H1 (cell line): Measurements from ENCODE around the gene ENTREP1. TPM values are rescaled to one million over a fixed set of nuclear protein-coding genes. Genes with fewer than 3 reads are reported as not detected.

ENCODE experiments used
- CTCF ChIA-PET: fragments of 300-600 bp; sonication (Branson Sonifier 250); formaldehyde crosslinking; loops from one replicate; lab custom pipeline; 2021; ENCODE audit not compliant: partially characterized antibody; lab: Charles Lee
- POLR2A ChIA-PET: fragments of 300-600 bp; sonication (Branson Sonifier 250); formaldehyde crosslinking; loops from one replicate; lab custom pipeline; 2021; ENCODE audit warnings: inconsistent platforms; ENCODE audit not compliant: partially characterized antibody; lab: Charles Lee
- DNase-seq, 2 experiments: peaks; one replicate each; pipeline versions ENCODE4 v3.0.0 to v3.0.0-alpha.2; 2010 to 2022; ENCODE audit warnings: low spot score in 2 of 2, low read depth in 1 of 2, mixed read lengths in 1 of 2
- FAIRE-seq: peaks from 2 replicates; lab custom pipeline; 2011; peaks lifted over from hg19 to GRCh38; lab: Jason Lieb, UNC
- H2AFZ ChIP-seq: 2 replicates; pipeline ENCODE4 v1.8.1; 2012; ENCODE audit warnings: low read length, inconsistent platforms
- H2AK5ac ChIP-seq: 2 replicates; pipeline ENCODE4 v1.6.1; 2013; ENCODE audit warnings: low read depth, low read length
- H2BK120ac ChIP-seq: replicated peaks from 2 replicates; pipeline ENCODE3; 2013; ENCODE audit warnings: low read depth, low read length, inconsistent platforms
- H2BK12ac ChIP-seq: 2 replicates; pipeline ENCODE4 v1.6.1; 2013; ENCODE audit warnings: low read depth, low read length
- H2BK15ac ChIP-seq: 2 replicates; pipeline ENCODE4 v1.6.1; 2013; ENCODE audit warnings: low read length
- H2BK20ac ChIP-seq: 2 replicates; pipeline ENCODE4 v1.6.1; 2013; ENCODE audit warnings: low read length
- H2BK5ac ChIP-seq: 2 replicates; pipeline ENCODE4 v1.6.1; 2013; ENCODE audit warnings: low read depth, low read length
- H3K14ac ChIP-seq: 2 replicates; pipeline ENCODE4 v1.6.1; 2013; ENCODE audit warnings: inconsistent platforms; ENCODE audit not compliant: insufficient read length
- H3K18ac ChIP-seq: 2 replicates; pipeline ENCODE4 v1.6.1; 2013; ENCODE audit warnings: low read length; ENCODE audit errors: extremely low read depth
- H3K23ac ChIP-seq: 2 replicates; pipeline ENCODE4 v1.6.1; 2013; ENCODE audit warnings: inconsistent platforms; ENCODE audit not compliant: insufficient read length
- H3K23me2 ChIP-seq: 2 replicates; pipeline ENCODE4 v1.6.1; 2013; ENCODE audit warnings: low read depth, low read length
- H3K27ac ChIP-seq: 2 replicates; pipeline ENCODE4 v1.6.1; 2011; ENCODE audit warnings: low read depth, low read length, inconsistent platforms
- H3K27me3 ChIP-seq, 4 experiments: replicated peaks in 1 of 4; 1 replicate in 1 of 4; 2 replicates in 3 of 4; pipeline versions ENCODE4 v1.6.1 to v1.8.1; 2011 to 2013; ENCODE audit warnings: low read length in 3 of 4, mild to moderate bottlenecking in 3 of 4, inconsistent platforms in 2 of 4, mixed read lengths in 2 of 4, moderate library complexity in 1 of 4; ENCODE audit not compliant: control insufficient read depth in 3 of 4, insufficient read depth in 3 of 4; ENCODE audit errors: extremely low read depth in 1 of 4
- H3K36me3 ChIP-seq, 4 experiments: 2 replicates each; pipeline versions ENCODE4 v1.6.1 to v1.8.1; 2011 to 2013; ENCODE audit warnings: mild to moderate bottlenecking in 4 of 4, low read length in 3 of 4, moderate library complexity in 2 of 4, control low read depth in 1 of 4, inconsistent platforms in 1 of 4; ENCODE audit not compliant: insufficient read depth in 4 of 4, control insufficient read depth in 2 of 4
- H3K4ac ChIP-seq: replicated peaks from 2 replicates; pipeline ENCODE3; 2013; ENCODE audit warnings: low read length, low read depth, mixed read lengths, inconsistent platforms; ENCODE audit not compliant: insufficient read length
- H3K4me1 ChIP-seq, 4 experiments: replicated peaks in 1 of 4; 1 replicate in 1 of 4; 2 replicates in 3 of 4; pipeline versions ENCODE4 v1.6.1 to v1.8.1; 2011 to 2013; ENCODE audit warnings: low read length in 3 of 4, inconsistent platforms in 2 of 4, mixed read lengths in 1 of 4; ENCODE audit not compliant: insufficient read depth in 4 of 4, control insufficient read depth in 3 of 4
- H3K4me2 ChIP-seq, 2 experiments: 2 replicates each; pipeline versions ENCODE4 v1.6.1 to v1.8.1; 2011 to 2013; ENCODE audit warnings: low read depth in 2 of 2, low read length in 2 of 2, control low read depth in 1 of 2, inconsistent platforms in 1 of 2, mild to moderate bottlenecking in 1 of 2; ENCODE audit not compliant: insufficient read depth in 1 of 2
- H3K4me3 ChIP-seq, 4 experiments: fragments of 200-600, 300-600 bp in 1 of 4; sonication (generic), shearing (Covaris generic), sonication (Bioruptor Twin) in 1 of 4; 2 replicates each; pipeline versions ENCODE4 v1.5.1 to v1.8.1; 2011 to 2016; ENCODE audit warnings: low read length in 4 of 4, low read depth in 3 of 4, control low read depth in 2 of 4, inconsistent platforms in 2 of 4, mild to moderate bottlenecking in 2 of 4, mixed read lengths in 1 of 4, moderate library complexity in 1 of 4; ENCODE audit not compliant: insufficient read depth in 2 of 4; ENCODE audit errors: extremely low read depth in 1 of 4
- H3K56ac ChIP-seq: replicated peaks from 2 replicates; pipeline ENCODE3; 2013; ENCODE audit warnings: low read depth, mild to moderate bottlenecking, mixed read lengths, low read length, inconsistent platforms; ENCODE audit not compliant: insufficient read length
- H3K79me1 ChIP-seq: 2 replicates; pipeline ENCODE4 v1.6.1; 2013; ENCODE audit warnings: low read depth, low read length, control low read depth
- H3K79me2 ChIP-seq, 2 experiments: 2 replicates each; pipeline versions ENCODE4 v1.6.1 to v1.8.1; 2012 to 2013; ENCODE audit warnings: low read length in 2 of 2, mild to moderate bottlenecking in 2 of 2, inconsistent platforms in 1 of 2; ENCODE audit not compliant: insufficient read depth in 2 of 2, control insufficient read depth in 1 of 2
- H3K9ac ChIP-seq, 4 experiments: replicated peaks in 1 of 4; 1 replicate in 1 of 4; 2 replicates in 3 of 4; pipeline versions ENCODE4 v1.6.1 to v1.8.1; 2011 to 2013; ENCODE audit warnings: low read depth in 3 of 4, low read length in 3 of 4, control low read depth in 2 of 4, mild to moderate bottlenecking in 2 of 4, moderate library complexity in 2 of 4, inconsistent platforms in 1 of 4; ENCODE audit errors: extremely low read depth in 1 of 4
- H3K9me3 ChIP-seq, 2 experiments: 2 replicates each; pipeline versions ENCODE4 v1.6.1 to v1.8.1; 2012 to 2013; ENCODE audit warnings: mild to moderate bottlenecking in 2 of 2, moderate library complexity in 2 of 2, control low read depth in 1 of 2, inconsistent platforms in 1 of 2, low read depth in 1 of 2, low read length in 1 of 2, mixed read lengths in 1 of 2; ENCODE audit not compliant: insufficient read depth in 2 of 2
- H4K20me1 ChIP-seq, 2 experiments: replicated peaks in 1 of 2; 2 replicates each; pipeline versions ENCODE3 to v1.8.1; 2011 to 2013; ENCODE audit warnings: inconsistent platforms in 2 of 2, low read length in 2 of 2, mild to moderate bottlenecking in 1 of 2; ENCODE audit not compliant: insufficient read depth in 2 of 2, control insufficient read depth in 1 of 2
- H4K5ac ChIP-seq: 2 replicates; pipeline ENCODE4 v1.6.1; 2013; ENCODE audit warnings: low read length, low read depth, mixed read lengths, inconsistent platforms; ENCODE audit not compliant: insufficient read length
- H4K8ac ChIP-seq: 2 replicates; pipeline ENCODE4 v1.8.0; 2013; ENCODE audit warnings: mild to moderate bottlenecking, moderate library complexity, low read length, inconsistent platforms; ENCODE audit not compliant: insufficient read depth; ENCODE audit errors: extremely low read depth
- H4K91ac ChIP-seq: replicated peaks from 2 replicates; pipeline ENCODE3; 2013; ENCODE audit warnings: low read length, mixed read lengths, inconsistent platforms; ENCODE audit not compliant: insufficient read length
- ATF2 ChIP-seq: IDR thresholded peaks from 2 replicates; pipeline ENCODE4 v1.6.1; 2012; ENCODE audit warnings: low read length, inconsistent platforms
- BCL11A ChIP-seq, 2 experiments: IDR thresholded peaks; one replicate each; pipeline ENCODE4 v1.6.1; 2011; ENCODE audit warnings: low read depth in 2 of 2, low read length in 2 of 2, mild to moderate bottlenecking in 2 of 2
- CBX5 ChIP-seq: fragments of 300-800, 300-1000 bp; sonication (generic); IDR thresholded peaks from 2 replicates; pipeline ENCODE4 v1.7.1; 2016; ENCODE audit warnings: antibody characterized with exemption, low read length, low read depth
- CHD1 ChIP-seq: IDR thresholded peaks from 2 replicates; pipeline ENCODE4 v1.6.1; 2012; ENCODE audit warnings: low read depth, low read length, improper control_type of control experiment
- GABPA ChIP-seq: IDR thresholded peaks from 2 replicates; pipeline ENCODE4 v1.6.1; 2011; ENCODE audit warnings: mild to moderate bottlenecking, low read length, moderate library complexity, borderline replicate concordance; ENCODE audit not compliant: insufficient read depth
- HDAC6 ChIP-seq: IDR thresholded peaks from one replicate; pipeline ENCODE4 v1.7.1; 2012; ENCODE audit warnings: low read depth, mild to moderate bottlenecking, inconsistent platforms, low read length, moderate library complexity
- JUN ChIP-seq: IDR thresholded peaks from 2 replicates; pipeline ENCODE4 v1.6.1; 2011; ENCODE audit warnings: low read depth, mild to moderate bottlenecking, improper control_type of control experiment, low read length
- MAX ChIP-seq: IDR thresholded peaks from 2 replicates; pipeline ENCODE4 v1.6.1; 2012; ENCODE audit warnings: inconsistent platforms
- NANOG ChIP-seq: IDR thresholded peaks from 2 replicates; pipeline ENCODE4 v1.6.1; 2011; ENCODE audit warnings: low read length, low read depth, mild to moderate bottlenecking, inconsistent platforms; ENCODE audit not compliant: insufficient read depth, poor library complexity, severe bottlenecking
- SIRT6 ChIP-seq: IDR thresholded peaks from one replicate; pipeline ENCODE4 v1.7.1; 2012; ENCODE audit warnings: low read length, inconsistent platforms
- SRF ChIP-seq: IDR thresholded peaks from 2 replicates; pipeline ENCODE4 v1.6.1; 2011; ENCODE audit warnings: mild to moderate bottlenecking, low read depth, low read length, moderate library complexity
- TEAD4 ChIP-seq: IDR thresholded peaks from 2 replicates; pipeline ENCODE4 v1.6.1; 2012; ENCODE audit warnings: low read depth, low read length, inconsistent platforms, mixed read lengths
- ZNF274 ChIP-seq: IDR thresholded peaks from 2 replicates; pipeline ENCODE4 v1.7.0; 2012; ENCODE audit warnings: low read length, borderline replicate concordance; ENCODE audit errors: extremely low read depth
- WGBS, 2 experiments: shearing (Covaris generic) in 1 of 2; methylation state at CpG; one replicate each; pipeline versions ENCODE4 v1.1.6 to v1.1.7; 2013 to 2015; ENCODE audit warnings: low lambda C conversion rate in 2 of 2, mixed read lengths in 2 of 2, inconsistent platforms in 1 of 2, low coverage in 1 of 2, missing lambda C conversion rate in 1 of 2; ENCODE audit not compliant: insufficient replicate concordance in 2 of 2, insufficient coverage in 1 of 2, insufficient read length in 1 of 2; ENCODE audit errors: extremely low coverage in 1 of 2, missing lambda C conversion rate in 1 of 2; 5-methylcytosine and 5-hydroxymethylcytosine counted together
- polyA plus RNA-seq, 7 experiments: library from polyadenylated mRNA; depleted of rRNA in 3 of 7; stranded (reverse) in 5 of 7; unstranded in 2 of 7; fragments of >200 nt in 5 of 7; fragments of 200-250 nt in 2 of 7; gene quantifications; 1 replicate in 5 of 7; 2 replicates in 1 of 7; 4 replicates in 1 of 7; pipeline versions ENCODE4 v1.2.1 to v1.2.3, GENCODE V29; 2011 to 2013; ENCODE audit warnings: missing spikeins in 2 of 7, mixed read lengths in 2 of 7
- total RNA-seq: library from RNA; stranded (reverse); fragmentation: NEBNext Ultra II Directional; extraction: Animal tissue kit (Norgen Biotek cat#: 25700); gene quantifications from 2 replicates; pipeline ENCODE4 v1.2.1, GENCODE V29; 2021

ENTREP1 gene
- total and polyA plus RNA-seq, 2 of the 8 experiments (the other 6 are each of a cell fraction or from before 2014, with no cell fraction given): 15.3 to 25.0 TPM

GRCh38 chr9:69388596-69388995, 63.6 kb downstream of the ENTREP1 start:
- no peak overlapping the region for H3K4me3 ChIP-seq
- no peak overlapping the region for H4K8ac ChIP-seq
- H2BK120ac ChIP-seq: no peak overlapping the region
- no peak overlapping the region for H3K56ac ChIP-seq
- ChIA-PET POLR2A (interaction anchor here (0.7 kb wide), 1 partner anchor 116 kb away, joined by 3 read pairs; no protein-coding TSS in a partner anchor), CTCF (no interaction called here)
- H3K27ac ChIP-seq: no peak overlapping the region
- H3K4ac ChIP-seq: no peak overlapping the region
- no peak overlapping the region for H3K18ac ChIP-seq
- H4K91ac ChIP-seq: no peak overlapping the region
- WGBS, 2 experiments: 90% methylated on average over 3 of the region's 3 CpGs; no CpG with 5 or more reads in 1 of the 2 experiments
- no peaks in the 10 kb centered on the region for H3K79me1 ChIP-seq
- H3K79me2 ChIP-seq: no peaks in the 10 kb centered on the region
- no peak overlapping the region for H2BK20ac ChIP-seq
- H3K4me2 ChIP-seq: no peak overlapping the region
- H3K23ac ChIP-seq: no peak overlapping the region
- no peaks in the 10 kb centered on the region for H3K9me3 ChIP-seq
- H3K36me3 ChIP-seq: peaks cover 0 to 17% (median 2%) of the 10 kb centered on the region in 4 experiments; a peak in 5 of 8 replicates
- H3K9ac ChIP-seq: no peak overlapping the region
- H4K5ac ChIP-seq: no peak overlapping the region
- H2BK5ac ChIP-seq: no peak overlapping the region
- no peak overlapping the region for H2BK12ac ChIP-seq
- no peaks in the 10 kb centered on the region for H3K23me2 ChIP-seq
- peaks cover 0 to 2% (median under 1%) of the 10 kb centered on the region in 4 experiments; a peak in 2 of 7 replicates for H3K4me1 ChIP-seq
- H3K27me3 ChIP-seq: no peaks in the 10 kb centered on the region
- no peak for FAIRE-seq
- no peak overlapping the region for H2AFZ ChIP-seq
- H4K20me1 ChIP-seq: no peaks in the 10 kb centered on the region
- DNase-seq: no peak
- no peak overlapping the region for H2AK5ac ChIP-seq
- H2BK15ac ChIP-seq: no peak overlapping the region
- no peak overlapping the region for H3K14ac ChIP-seq
- TF ChIP-seq ZNF274 (no peak), ATF2 (no peak), JUN (no peak), BCL11A (IDR thresholded peaks at IDR 0.05; ENCODE audit: low read depth in 2 of 2, low read length in 2 of 2) (no peak), TEAD4 (no peak), SRF (no peak), GABPA (no peak), CBX5 (no peak), MAX (no peak), SIRT6 (no peak), HDAC6 (no peak), CHD1 (no peak), NANOG (no peak)
